Mesothelial cell of epicardium (in vitro differentiated cells): ENCODE results near the gene POLH. TPM values are rescaled to one million over a fixed set of nuclear protein-coding genes. Genes with fewer than 3 reads are reported as not detected.

ENCODE experiments used
- DNase-seq, 2 experiments: peaks; one replicate each; pipeline ENCODE4 v3.0.0; 2021; ENCODE audit warnings: low spot score in 2 of 2; ENCODE audit not compliant: unreplicated experiment in 2 of 2
- H3K27ac Mint-ChIP-seq: 2 replicates; pipeline ENCODE4 v1.8.0; 2021; ENCODE audit warnings: mixed read lengths
- H3K27me3 Mint-ChIP-seq: 2 replicates; pipeline ENCODE4 v1.8.0; 2021; ENCODE audit warnings: low read depth, mixed read lengths
- H3K36me3 Mint-ChIP-seq: 2 replicates; pipeline ENCODE4 v1.8.0; 2021; ENCODE audit warnings: mixed read lengths
- H3K4me1 Mint-ChIP-seq: 2 replicates; pipeline ENCODE4 v1.8.0; 2021; ENCODE audit warnings: mixed read lengths
- H3K4me3 Mint-ChIP-seq: 2 replicates; pipeline ENCODE4 v1.8.0; 2021; ENCODE audit warnings: mild to moderate bottlenecking, moderate library complexity, mixed read lengths
- H3K9me3 Mint-ChIP-seq: 2 replicates; pipeline ENCODE4 v1.8.0; 2021; ENCODE audit warnings: mixed read lengths
- total RNA-seq: library from RNA; stranded (reverse); gene quantifications from 3 replicates; pipeline ENCODE4 v1.2.1, GENCODE V29; 2021
- TF ChIP-seq, protein P1 (sequence below): fragments of 200-600 bp; sonication (generic); IDR thresholded peaks from one replicate; pipeline ENCODE4 v1.5.0; 2021; ENCODE audit warnings: antibody characterized with exemption; ENCODE audit not compliant: unreplicated experiment

POLH gene
- total RNA-seq, 1 donor from 2014 or later: 21.8 TPM

DNA sequence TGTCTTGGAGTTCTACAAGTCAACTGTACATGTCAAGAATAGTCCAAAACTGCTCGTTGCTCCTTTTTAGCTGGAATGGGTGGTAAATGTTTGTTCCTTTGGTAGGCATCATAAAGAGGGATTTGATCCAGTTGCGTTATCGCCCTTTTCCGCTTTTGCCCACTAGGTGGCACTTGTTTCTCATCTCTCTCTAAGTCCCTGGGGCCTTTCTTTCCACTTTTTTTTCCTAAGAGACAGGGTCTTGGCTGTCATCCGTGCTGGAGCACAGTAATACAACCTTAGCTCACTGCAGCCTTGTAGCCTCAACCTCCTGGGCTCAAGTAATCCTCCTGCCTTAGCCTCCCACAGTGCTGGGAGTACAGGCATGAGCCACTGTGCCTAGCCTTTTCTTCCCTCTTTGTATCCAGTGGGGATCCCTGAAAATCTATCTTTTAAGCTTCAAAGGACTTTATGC lies 32.4 kb downstream of the POLH start:
- Mint-ChIP-seq H3K27ac (no peak overlapping the region), H3K36me3 (peaks cover 21% of the 10 kb centered on the region), H3K27me3 (no peaks in the 10 kb centered on the region), H3K4me1 (peaks cover 2% of the 10 kb centered on the region), H3K9me3 (no peaks in the 10 kb centered on the region), H3K4me3 (no peak overlapping the region)
- TF ChIP-seq, protein P1, sequence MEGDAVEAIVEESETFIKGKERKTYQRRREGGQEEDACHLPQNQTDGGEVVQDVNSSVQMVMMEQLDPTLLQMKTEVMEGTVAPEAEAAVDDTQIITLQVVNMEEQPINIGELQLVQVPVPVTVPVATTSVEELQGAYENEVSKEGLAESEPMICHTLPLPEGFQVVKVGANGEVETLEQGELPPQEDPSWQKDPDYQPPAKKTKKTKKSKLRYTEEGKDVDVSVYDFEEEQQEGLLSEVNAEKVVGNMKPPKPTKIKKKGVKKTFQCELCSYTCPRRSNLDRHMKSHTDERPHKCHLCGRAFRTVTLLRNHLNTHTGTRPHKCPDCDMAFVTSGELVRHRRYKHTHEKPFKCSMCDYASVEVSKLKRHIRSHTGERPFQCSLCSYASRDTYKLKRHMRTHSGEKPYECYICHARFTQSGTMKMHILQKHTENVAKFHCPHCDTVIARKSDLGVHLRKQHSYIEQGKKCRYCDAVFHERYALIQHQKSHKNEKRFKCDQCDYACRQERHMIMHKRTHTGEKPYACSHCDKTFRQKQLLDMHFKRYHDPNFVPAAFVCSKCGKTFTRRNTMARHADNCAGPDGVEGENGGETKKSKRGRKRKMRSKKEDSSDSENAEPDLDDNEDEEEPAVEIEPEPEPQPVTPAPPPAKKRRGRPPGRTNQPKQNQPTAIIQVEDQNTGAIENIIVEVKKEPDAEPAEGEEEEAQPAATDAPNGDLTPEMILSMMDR: peak; percentile 83
- DNase-seq: peak in 1 of 2 experiments; percentile 72

DNA sequence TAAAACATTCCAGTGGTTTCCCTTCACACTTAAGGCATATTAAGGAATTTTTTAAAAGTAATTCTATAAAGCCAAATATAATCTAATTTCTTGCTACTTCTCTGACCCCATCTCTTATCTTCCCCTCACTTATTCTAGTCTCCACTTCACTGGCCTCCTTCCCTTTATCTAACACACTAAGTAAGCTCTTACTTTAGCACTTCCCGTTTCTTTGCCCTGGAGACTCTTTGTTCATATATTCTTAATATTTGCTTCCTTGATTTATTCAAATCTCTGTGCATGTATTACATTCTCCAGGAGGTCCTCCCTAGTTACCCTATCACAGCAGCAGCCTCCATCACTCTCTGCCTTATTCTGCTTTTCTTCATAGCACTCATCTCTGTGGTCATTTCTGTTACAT lies 32.8 kb downstream of the POLH start:
- no peak overlapping the region for H3K27ac Mint-ChIP-seq
- no peak overlapping the region for H3K4me3 Mint-ChIP-seq
- DNase-seq: no peak
- peaks cover 22% of the 10 kb centered on the region for H3K36me3 Mint-ChIP-seq
- no peaks in the 10 kb centered on the region for H3K9me3 Mint-ChIP-seq
- H3K4me1 Mint-ChIP-seq: peaks cover 2% of the 10 kb centered on the region
- TF ChIP-seq, protein P1: no peak
- H3K27me3 Mint-ChIP-seq: no peaks in the 10 kb centered on the region

DNA sequence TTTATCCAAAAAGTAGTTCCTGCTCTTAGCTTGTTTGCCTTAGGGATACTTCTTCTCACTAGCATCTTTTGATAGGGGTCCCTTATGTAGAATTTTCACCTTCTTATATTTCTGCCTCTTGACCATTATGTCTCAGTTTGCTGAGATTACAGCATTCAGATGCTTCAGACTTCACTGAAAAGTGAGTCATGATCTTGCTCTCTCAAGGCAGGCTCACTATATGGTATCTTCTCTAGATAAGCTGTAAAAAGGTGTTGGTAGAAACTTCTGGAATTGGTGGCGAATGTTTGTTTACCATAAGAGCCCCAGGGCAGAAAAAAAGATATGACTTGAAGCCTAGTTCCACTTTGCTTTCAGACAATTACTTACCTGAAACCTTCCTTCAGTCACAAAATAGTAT lies 33.4 kb downstream of the POLH start:
- no peaks in the 10 kb centered on the region for H3K27me3 Mint-ChIP-seq
- H3K4me3 Mint-ChIP-seq: no peak overlapping the region
- no peaks in the 10 kb centered on the region for H3K9me3 Mint-ChIP-seq
- peaks cover 19% of the 10 kb centered on the region for H3K36me3 Mint-ChIP-seq
- TF ChIP-seq, protein P1: no peak
- H3K27ac Mint-ChIP-seq: no peak overlapping the region
- no peak for DNase-seq
- peaks cover 2% of the 10 kb centered on the region for H3K4me1 Mint-ChIP-seq

DNA sequence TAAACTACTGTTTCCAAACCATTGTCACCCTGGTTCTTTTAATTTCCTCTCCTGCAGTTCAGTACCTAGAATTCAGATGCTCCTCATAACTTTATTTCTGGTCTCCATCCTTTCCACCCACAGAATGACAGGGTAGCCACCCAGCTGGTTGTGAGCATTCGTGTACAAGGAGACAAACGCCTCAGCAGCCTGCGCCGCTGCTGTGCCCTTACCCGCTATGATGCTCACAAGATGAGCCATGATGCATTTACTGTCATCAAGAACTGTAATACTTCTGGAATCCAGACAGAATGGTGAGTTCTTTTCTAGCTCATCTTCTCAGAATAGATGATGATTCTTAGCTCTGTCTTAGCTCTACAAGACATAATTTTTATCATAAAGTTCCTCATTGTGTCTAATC lies 34.4 kb downstream of the POLH start:
- Mint-ChIP-seq H3K27ac (no peak overlapping the region), H3K36me3 (peaks cover 14% of the 10 kb centered on the region), H3K9me3 (no peaks in the 10 kb centered on the region), H3K27me3 (no peaks in the 10 kb centered on the region), H3K4me3 (no peak overlapping the region), H3K4me1 (peaks cover 2% of the 10 kb centered on the region)
- TF ChIP-seq, protein P1: no peak
- no peak for DNase-seq

DNA sequence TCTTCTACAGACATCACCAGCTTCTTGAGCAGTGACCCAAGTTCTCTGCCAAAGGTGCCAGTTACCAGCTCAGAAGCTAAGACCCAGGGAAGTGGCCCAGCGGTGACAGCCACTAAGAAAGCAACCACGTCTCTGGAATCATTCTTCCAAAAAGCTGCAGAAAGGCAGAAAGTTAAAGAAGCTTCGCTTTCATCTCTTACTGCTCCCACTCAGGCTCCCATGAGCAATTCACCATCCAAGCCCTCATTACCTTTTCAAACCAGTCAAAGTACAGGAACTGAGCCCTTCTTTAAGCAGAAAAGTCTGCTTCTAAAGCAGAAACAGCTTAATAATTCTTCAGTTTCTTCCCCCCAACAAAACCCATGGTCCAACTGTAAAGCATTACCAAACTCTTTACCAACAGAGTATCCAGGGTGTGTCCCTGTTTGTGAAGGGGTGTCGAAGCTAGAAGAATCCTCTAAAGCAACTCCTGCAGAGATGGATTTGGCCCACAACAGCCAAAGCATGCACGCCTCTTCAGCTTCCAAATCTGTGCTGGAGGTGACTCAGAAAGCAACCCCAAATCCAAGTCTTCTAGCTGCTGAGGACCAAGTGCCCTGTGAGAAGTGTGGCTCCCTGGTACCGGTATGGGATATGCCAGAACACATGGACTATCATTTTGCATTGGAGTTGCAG lies 37.9 kb downstream of the POLH start:
- no peak for DNase-seq
- H3K9me3 Mint-ChIP-seq: no peaks in the 10 kb centered on the region
- no peaks in the 10 kb centered on the region for H3K27me3 Mint-ChIP-seq
- H3K36me3 Mint-ChIP-seq: peaks cover 8% of the 10 kb centered on the region
- TF ChIP-seq, protein P1: no peak
- no peak overlapping the region for H3K4me3 Mint-ChIP-seq
- no peaks in the 10 kb centered on the region for H3K4me1 Mint-ChIP-seq
- H3K27ac Mint-ChIP-seq: no peak overlapping the region
